ENCODE data around the gene STOML2. TPM values are rescaled to one million over a fixed set of nuclear protein-coding genes. Genes with fewer than 3 reads are reported as not detected.

STOML2 gene
- total and polyA plus RNA-seq, 9 of the 15 experiments (the other 6 are each of a cell fraction or from before 2014, with no cell fraction given) = 110 to 220 (median 174) TPM

DNA sequence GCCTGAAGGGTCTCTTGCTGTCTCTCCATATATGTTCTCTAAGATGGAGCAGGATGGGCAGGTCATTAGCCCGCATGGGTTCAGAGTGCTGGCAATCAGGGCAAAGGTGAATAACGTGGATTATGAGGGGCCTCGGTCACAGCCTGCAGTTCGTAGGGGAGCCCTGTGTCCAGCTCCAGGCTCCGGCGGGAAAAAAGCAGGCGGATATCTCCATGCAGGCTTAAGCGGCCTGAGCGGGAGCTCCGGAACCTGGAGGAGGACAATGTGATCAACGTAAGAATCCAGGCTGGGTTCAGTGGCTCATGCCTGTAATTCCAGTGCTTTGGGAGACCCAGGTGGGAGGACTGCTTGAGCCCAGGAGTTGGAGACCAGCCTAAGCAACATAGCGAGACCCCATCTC is 2.2 kb upstream of the STOML2 start:
- H3K27me3 ChIP-seq (ENCODE audit: control insufficient read depth in 2 of 2, insufficient read depth in 2 of 2, low read length in 2 of 2) = no peaks in the 10 kb centered on the region
- ChIA-PET POLR2A (no interaction called here), CTCF (ENCODE audit: low intra/inter-chr PET ratio) (no interaction called here)
- no peaks in the 10 kb centered on the region for H3K9me3 ChIP-seq (replicated peaks; ENCODE audit: control insufficient read depth, insufficient read depth, low read depth, low read length)
- intact Hi-C loops (cut with micrococcal nuclease) = no loop called here
- no peaks in the 10 kb centered on the region for H3K9me1 ChIP-seq (ENCODE audit: control insufficient read depth, insufficient read depth, low read length)
- 79% methylated on average over 8 of the region's 12 CpGs for WGBS (ENCODE audit: insufficient coverage, low coverage, missing lambda C conversion rate)
- no peak for FAIRE-seq
- TF ChIP-seq DNMT1 (IDR thresholded peaks at IDR 0.05) (no peak), NFXL1 (CRISPR knock-in tag; IDR thresholded peaks at IDR 0.05) (no peak), TBP (optimal IDR thresholded peaks at IDR 0.05; ENCODE audit: low read depth, low read length) (no peak), TCF7 (IDR thresholded peaks at IDR 0.05; ENCODE audit: borderline replicate concordance) (no peak), ILK (tag; IDR thresholded peaks at IDR 0.05; ENCODE audit: borderline replicate concordance, low read depth) (no peak), ZNF197 (CRISPR knock-in tag; IDR thresholded peaks at IDR 0.05; ENCODE audit: low read depth) (no peak), POU5F1 (IDR thresholded peaks at IDR 0.05; ENCODE audit: borderline replicate concordance, low read depth, low read length, partially characterized antibody) (no peak), CBFB (CRISPR knock-in tag; IDR thresholded peaks at IDR 0.05) (no peak), E2F3 (CRISPR knock-in tag; IDR thresholded peaks at IDR 0.05) (no peak), CCAR2 (IDR thresholded peaks at IDR 0.05; ENCODE audit: low read depth, low read length) (no peak), KHSRP (IDR thresholded peaks at IDR 0.05) (no peak), KLF16 (IDR thresholded peaks at IDR 0.05) (no peak), ARHGAP35 (IDR thresholded peaks at IDR 0.05; ENCODE audit: partially characterized antibody) (no peak), POLR2B (IDR thresholded peaks at IDR 0.05; ENCODE audit: low read depth, partially characterized antibody) (no peak), ARNT (IDR thresholded peaks at IDR 0.05) (no peak)
- TF ChIP-seq, protein P1, sequence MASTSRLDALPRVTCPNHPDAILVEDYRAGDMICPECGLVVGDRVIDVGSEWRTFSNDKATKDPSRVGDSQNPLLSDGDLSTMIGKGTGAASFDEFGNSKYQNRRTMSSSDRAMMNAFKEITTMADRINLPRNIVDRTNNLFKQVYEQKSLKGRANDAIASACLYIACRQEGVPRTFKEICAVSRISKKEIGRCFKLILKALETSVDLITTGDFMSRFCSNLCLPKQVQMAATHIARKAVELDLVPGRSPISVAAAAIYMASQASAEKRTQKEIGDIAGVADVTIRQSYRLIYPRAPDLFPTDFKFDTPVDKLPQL (IDR thresholded peaks at IDR 0.05; ENCODE audit: extremely low read depth, insufficient read length) = no peak
- TF ChIP-seq, protein P2, sequence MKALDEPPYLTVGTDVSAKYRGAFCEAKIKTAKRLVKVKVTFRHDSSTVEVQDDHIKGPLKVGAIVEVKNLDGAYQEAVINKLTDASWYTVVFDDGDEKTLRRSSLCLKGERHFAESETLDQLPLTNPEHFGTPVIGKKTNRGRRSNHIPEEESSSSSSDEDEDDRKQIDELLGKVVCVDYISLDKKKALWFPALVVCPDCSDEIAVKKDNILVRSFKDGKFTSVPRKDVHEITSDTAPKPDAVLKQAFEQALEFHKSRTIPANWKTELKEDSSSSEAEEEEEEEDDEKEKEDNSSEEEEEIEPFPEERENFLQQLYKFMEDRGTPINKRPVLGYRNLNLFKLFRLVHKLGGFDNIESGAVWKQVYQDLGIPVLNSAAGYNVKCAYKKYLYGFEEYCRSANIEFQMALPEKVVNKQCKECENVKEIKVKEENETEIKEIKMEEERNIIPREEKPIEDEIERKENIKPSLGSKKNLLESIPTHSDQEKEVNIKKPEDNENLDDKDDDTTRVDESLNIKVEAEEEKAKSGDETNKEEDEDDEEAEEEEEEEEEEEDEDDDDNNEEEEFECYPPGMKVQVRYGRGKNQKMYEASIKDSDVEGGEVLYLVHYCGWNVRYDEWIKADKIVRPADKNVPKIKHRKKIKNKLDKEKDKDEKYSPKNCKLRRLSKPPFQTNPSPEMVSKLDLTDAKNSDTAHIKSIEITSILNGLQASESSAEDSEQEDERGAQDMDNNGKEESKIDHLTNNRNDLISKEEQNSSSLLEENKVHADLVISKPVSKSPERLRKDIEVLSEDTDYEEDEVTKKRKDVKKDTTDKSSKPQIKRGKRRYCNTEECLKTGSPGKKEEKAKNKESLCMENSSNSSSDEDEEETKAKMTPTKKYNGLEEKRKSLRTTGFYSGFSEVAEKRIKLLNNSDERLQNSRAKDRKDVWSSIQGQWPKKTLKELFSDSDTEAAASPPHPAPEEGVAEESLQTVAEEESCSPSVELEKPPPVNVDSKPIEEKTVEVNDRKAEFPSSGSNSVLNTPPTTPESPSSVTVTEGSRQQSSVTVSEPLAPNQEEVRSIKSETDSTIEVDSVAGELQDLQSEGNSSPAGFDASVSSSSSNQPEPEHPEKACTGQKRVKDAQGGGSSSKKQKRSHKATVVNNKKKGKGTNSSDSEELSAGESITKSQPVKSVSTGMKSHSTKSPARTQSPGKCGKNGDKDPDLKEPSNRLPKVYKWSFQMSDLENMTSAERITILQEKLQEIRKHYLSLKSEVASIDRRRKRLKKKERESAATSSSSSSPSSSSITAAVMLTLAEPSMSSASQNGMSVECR (CRISPR knock-in tag; IDR thresholded peaks at IDR 0.05) = no peak
- no peak for ATAC-seq
- H3K4me3 ChIP-seq = no peak overlapping the region
- H3K27ac ChIP-seq (ENCODE audit: extremely low read depth, low read depth, low read length) = no peak overlapping the region
- in situ Hi-C loops (cut with MboI) = no loop called here
- H3K4me2 ChIP-seq (ENCODE audit: insufficient read depth, low read length) = no peak overlapping the region
- BruUV-seq (replicated peaks) = no TSS peak
- no peak overlapping the region for H3K9ac ChIP-seq (ENCODE audit: insufficient read depth in 1 of 2, low read depth in 2 of 2, low read length in 2 of 2)
- no peaks in the 10 kb centered on the region for H4K20me1 ChIP-seq (replicated peaks; ENCODE audit: control insufficient read depth, insufficient read depth, low read length)
- peaks cover 33% of the 10 kb centered on the region for H3K79me2 ChIP-seq (ENCODE audit: control insufficient read depth, insufficient read depth, low read length)
- no peak for DNase-seq (ENCODE audit: extremely low read depth in 1 of 4, low spot score in 3 of 4)
- peaks cover 32 to 35% of the 10 kb centered on the region in 2 experiments; a peak in 4 of 5 replicates for H3K4me1 ChIP-seq (replicated peaks in 1 of 2; ENCODE audit: control insufficient read depth in 2 of 2, insufficient read depth in 2 of 2, low read length in 2 of 2)
- peaks cover 49% of the 10 kb centered on the region; the same call in 2 of the 3 replicates for H3K36me3 ChIP-seq (ENCODE audit: control insufficient read depth, insufficient read depth, low read length)
- no peak overlapping the region for H2AFZ ChIP-seq (ENCODE audit: low read depth, low read length)
